Fibroblast of villous mesenchyme (primary cell): ENCODE data around the gene SLC12A1. TPM values are rescaled to one million over a fixed set of nuclear protein-coding genes. Genes with fewer than 3 reads are reported as not detected.
A peak's percentile ranks its signal among the peaks of the same experiment; 100 is the strongest.

Experiments used
- DNase-seq: peaks from one replicate; pipeline ENCODE4 v3.0.0-alpha.2; 2010; ENCODE audit warnings: low read depth
- H3K4me3 ChIP-seq: 2 replicates; pipeline ENCODE4 v1.5.1; 2011; ENCODE audit warnings: low read depth, mild to moderate bottlenecking, low read length
- total RNA-seq: library from RNA; depleted of rRNA; stranded (reverse); fragments of >200 nt; gene quantifications from 2 replicates; pipeline ENCODE4 v1.2.3, GENCODE V29; 2012
- TF ChIP-seq, protein P1 (sequence below): IDR thresholded peaks from 2 replicates; pipeline ENCODE4 v1.5.1; 2012; ENCODE audit warnings: low read depth, mild to moderate bottlenecking, low read length; ENCODE audit not compliant: insufficient read depth

SLC12A1 gene
- total RNA-seq, 1 donor = not detected

DNA sequence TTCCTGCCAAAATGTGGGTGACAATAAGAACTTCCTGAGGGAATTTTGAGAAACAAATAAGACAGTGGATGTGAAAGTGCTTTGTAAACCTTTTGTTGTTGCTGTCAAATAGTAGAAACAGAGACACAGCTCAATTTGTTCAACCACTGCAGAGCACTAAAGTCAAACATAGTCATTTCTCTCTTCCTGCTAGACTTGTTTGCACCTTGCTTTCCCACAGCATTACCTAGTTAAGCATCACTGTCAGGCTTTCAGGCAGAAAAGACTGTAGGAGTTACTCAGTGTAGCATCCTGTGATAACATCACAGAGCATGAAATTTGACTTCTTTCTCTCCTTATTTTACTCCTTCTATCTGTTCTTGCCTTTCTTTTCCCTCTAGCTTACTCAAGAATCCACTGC, 27.1 kb downstream of the SLC12A1 start:
- no peak for DNase-seq
- TF ChIP-seq, protein P1, sequence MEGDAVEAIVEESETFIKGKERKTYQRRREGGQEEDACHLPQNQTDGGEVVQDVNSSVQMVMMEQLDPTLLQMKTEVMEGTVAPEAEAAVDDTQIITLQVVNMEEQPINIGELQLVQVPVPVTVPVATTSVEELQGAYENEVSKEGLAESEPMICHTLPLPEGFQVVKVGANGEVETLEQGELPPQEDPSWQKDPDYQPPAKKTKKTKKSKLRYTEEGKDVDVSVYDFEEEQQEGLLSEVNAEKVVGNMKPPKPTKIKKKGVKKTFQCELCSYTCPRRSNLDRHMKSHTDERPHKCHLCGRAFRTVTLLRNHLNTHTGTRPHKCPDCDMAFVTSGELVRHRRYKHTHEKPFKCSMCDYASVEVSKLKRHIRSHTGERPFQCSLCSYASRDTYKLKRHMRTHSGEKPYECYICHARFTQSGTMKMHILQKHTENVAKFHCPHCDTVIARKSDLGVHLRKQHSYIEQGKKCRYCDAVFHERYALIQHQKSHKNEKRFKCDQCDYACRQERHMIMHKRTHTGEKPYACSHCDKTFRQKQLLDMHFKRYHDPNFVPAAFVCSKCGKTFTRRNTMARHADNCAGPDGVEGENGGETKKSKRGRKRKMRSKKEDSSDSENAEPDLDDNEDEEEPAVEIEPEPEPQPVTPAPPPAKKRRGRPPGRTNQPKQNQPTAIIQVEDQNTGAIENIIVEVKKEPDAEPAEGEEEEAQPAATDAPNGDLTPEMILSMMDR = no peak
- H3K4me3 ChIP-seq = no peak overlapping the region

DNA sequence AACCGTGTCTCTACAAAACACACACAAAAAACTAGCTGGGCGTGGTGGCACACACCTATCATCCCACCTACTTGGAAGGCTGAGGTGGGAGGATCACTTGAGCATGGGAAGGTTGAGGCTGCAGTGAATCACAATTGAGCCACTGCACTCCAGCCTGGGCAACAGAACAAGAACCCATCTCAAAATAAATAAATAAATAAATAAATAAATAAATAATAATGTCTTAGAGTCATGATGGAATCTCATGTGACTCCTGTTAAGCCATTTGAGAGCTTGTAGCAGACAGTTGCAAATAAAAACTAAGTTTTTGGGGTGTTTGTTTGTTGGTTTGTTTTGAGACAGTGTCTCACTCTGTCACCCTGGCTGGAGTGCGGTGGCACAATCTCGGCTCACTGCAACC, 33.2 kb downstream of the SLC12A1 start:
- DNase-seq = no peak
- TF ChIP-seq, protein P1 = no peak
- H3K4me3 ChIP-seq = no peak overlapping the region

DNA sequence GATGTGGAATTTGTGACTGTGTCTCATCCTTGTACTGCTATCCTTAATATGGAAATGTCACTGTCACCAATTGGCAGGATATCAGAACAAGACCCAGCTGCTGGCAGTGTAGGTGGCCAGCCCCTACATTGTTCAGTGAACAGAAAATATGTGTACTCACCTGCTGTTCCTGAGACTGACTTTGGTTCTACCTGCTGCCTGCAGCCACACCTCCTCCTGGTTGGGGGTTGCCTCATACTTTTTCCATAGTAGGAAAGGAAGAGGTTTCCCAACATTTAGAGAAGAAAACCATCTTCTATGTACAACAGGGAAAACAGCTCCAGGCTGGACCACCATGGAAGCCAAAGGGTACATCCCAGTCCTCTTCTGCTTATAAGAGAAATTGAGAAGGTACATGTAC, 35.9 kb downstream of the SLC12A1 start:
- DNase-seq = no peak
- TF ChIP-seq, protein P1 = no peak
- H3K4me3 ChIP-seq = no peak overlapping the region

DNA sequence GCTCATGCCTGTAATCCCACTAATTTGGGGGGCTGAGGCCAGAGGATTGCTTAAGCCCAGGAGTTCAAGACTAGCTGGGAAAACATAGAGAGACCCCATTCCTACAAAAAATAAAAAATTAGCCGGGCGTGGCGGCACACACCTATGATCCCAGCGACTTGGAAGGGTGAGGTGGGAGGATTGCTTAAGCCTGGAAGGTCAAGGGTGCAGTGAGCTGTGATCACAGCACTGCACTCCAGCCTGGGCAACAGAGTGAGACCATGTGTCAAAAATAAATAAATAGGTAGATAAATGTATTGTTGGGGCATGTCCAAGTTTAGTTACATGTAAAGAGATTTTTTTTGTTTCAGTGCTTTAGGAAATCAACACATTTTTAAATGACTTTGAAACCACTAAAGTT, 36.4 kb downstream of the SLC12A1 start:
- TF ChIP-seq, protein P1 = no peak
- no peak overlapping the region for H3K4me3 ChIP-seq
- DNase-seq = no peak

DNA sequence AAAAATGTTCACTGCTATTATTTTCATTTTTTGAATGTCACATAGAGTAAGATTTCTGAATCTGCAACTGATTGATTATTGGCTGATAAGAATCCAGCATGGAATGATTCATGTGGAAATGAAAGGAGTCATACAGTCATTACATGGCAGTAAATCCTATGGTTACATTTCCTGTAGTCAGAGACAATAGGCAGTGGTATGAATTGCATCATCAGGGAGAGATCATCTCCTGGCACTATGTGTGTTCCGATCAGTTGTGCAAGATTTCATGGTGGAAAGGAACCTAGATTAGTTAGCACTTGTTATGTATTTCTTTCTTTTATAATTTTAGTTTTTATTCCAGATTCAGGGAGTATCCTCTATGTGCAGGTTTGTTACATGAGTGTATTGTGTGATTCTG, 38.8 kb downstream of the SLC12A1 start:
- TF ChIP-seq, protein P1 = no peak
- no peak overlapping the region for H3K4me3 ChIP-seq
- DNase-seq = peak; percentile 3

DNA sequence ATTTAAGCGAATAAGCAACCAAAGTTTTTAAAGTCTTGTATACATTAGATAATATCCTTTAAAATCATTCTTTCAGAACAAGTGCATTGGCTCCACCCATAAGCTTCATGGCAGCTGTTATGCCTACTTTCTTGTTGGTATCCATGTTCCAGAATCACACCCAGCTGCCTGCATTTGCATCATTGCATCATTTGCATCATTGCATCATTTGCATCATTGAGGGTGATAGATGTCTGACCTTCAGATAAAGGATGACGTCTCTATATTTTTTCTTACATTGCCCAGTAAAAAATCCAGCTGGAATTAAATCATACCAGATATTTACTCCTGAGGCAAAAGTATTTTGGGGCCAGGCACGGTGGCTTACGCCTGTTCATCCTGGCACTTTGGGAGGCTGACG, 42.3 kb downstream of the SLC12A1 start:
- no peak for DNase-seq
- no peak overlapping the region for H3K4me3 ChIP-seq
- TF ChIP-seq, protein P1 = no peak

DNA sequence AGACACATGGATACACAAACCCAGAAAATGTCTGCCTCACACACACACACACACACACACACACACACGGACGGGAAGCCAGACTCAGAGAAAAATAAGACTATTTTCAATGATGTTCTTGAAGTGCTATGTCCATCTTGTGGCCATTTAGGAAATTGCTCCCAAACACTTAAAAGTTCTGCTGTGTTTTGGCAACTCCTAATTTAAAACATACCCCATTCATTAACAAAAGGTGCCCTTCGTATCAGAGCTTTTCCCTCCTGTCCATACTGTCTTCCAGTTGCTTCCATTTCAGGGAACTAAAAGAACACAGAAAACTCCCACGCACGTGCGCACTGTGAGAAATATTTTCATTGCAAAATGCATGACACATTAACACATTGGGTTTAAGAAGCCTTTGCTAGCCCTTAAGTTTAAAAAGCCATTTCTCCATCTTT, 44.6 kb downstream of the SLC12A1 start:
- H3K4me3 ChIP-seq = no peak overlapping the region
- TF ChIP-seq, protein P1 = peak; percentile 69
- DNase-seq = peak; percentile 75
